Measurements from ENCODE around the gene TMSB4X. TPM values are rescaled to one million over a fixed set of nuclear protein-coding genes. Genes with fewer than 3 reads are reported as not detected.

TMSB4X gene
- total RNA-seq, 1 donor = 7,483 TPM

DNA sequence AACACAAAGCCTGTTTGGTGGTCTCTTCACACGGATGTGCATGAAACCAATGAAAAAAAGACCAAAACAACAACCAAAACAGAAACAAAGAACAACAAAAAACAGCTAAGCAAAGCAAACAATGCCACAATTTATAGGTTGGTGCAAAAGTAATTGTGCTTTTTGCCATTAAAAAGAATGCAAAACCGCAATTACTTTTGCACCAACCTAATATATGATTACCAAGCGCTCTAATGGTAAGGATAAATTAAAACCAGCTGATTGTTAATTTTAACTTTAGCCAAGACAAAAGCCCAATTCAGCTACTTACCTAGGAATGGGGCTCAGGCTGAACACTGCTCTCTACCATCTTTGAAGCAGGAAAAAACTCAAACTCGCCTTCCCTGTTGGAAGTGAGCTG is 29.4 kb upstream of the TMSB4X start:
- no peak for TF ChIP-seq CTCF (IDR thresholded peaks at IDR 0.05; ENCODE audit: insufficient read depth, low read depth, low read length)
- DNase-seq (ENCODE audit: low read depth) = no peak
- H3K4me3 ChIP-seq (ENCODE audit: low read depth, low read length) = no peak overlapping the region

- no peak for DNase-seq (ENCODE audit: low read depth)
- TF ChIP-seq CTCF (IDR thresholded peaks at IDR 0.05; ENCODE audit: insufficient read depth, low read depth, low read length) = no peak
- no peak overlapping the region for H3K4me3 ChIP-seq (ENCODE audit: low read depth, low read length)
Measured at GRCh38 chrX:12946406-12946805, 28.5 kb upstream of the TMSB4X start.

GRCh38 chrX:12946838-12947544 is 27.9 kb upstream of the TMSB4X start:
- TF ChIP-seq CTCF (IDR thresholded peaks at IDR 0.05; ENCODE audit: insufficient read depth, low read depth, low read length) = peak; percentile 97
- DNase-seq (ENCODE audit: low read depth) = peak; percentile 86
- H3K4me3 ChIP-seq (ENCODE audit: low read depth, low read length) = no peak overlapping the region

GRCh38 chrX:12947545-12948235 is 27.2 kb upstream of the TMSB4X start:
- no peak for DNase-seq (ENCODE audit: low read depth)
- no peak overlapping the region for H3K4me3 ChIP-seq (ENCODE audit: low read depth, low read length)
- TF ChIP-seq CTCF (IDR thresholded peaks at IDR 0.05; ENCODE audit: insufficient read depth, low read depth, low read length) = no peak

- no peak overlapping the region for H3K4me3 ChIP-seq (ENCODE audit: low read depth, low read length)
- TF ChIP-seq CTCF (IDR thresholded peaks at IDR 0.05; ENCODE audit: insufficient read depth, low read depth, low read length) = no peak
- DNase-seq (ENCODE audit: low read depth) = no peak
Measured at GRCh38 chrX:12948495-12948894, 26.4 kb upstream of the TMSB4X start.

GRCh38 chrX:12949205-12949926 is 25.5 kb upstream of the TMSB4X start:
- peak; percentile 84 for DNase-seq (ENCODE audit: low read depth)
- no peak overlapping the region for H3K4me3 ChIP-seq (ENCODE audit: low read depth, low read length)
- TF ChIP-seq CTCF (IDR thresholded peaks at IDR 0.05; ENCODE audit: insufficient read depth, low read depth, low read length) = no peak

All from fibroblast of villous mesenchyme (primary cell).